WTC11 (cell line): Measurements from ENCODE around the gene CFAP74. TPM values are rescaled to one million over a fixed set of nuclear protein-coding genes. Genes with fewer than 3 reads are reported as not detected.

Experiments used
- ATAC-seq: fragments of 200-7000 bp; cut with Tn5 transposase; 2 replicates; pipeline ENCODE4 v1.10.0; 2021; ENCODE audit warnings: mild to moderate bottlenecking, moderate library complexity
- CTCF ChIA-PET: fragments of 300-600 bp; sonication (Branson Sonifier 250); formaldehyde crosslinking; loops from one replicate; lab custom pipeline; 2021; ENCODE audit warnings: antibody characterized with exemption; lab: Charles Lee
- POLR2A ChIA-PET: fragments of 350-600 bp; sonication (Branson Sonifier 250); formaldehyde crosslinking; loops from one replicate; lab custom pipeline; 2021; ENCODE audit warnings: antibody characterized with exemption; lab: Charles Lee
- DNase-seq: peaks from one replicate; pipeline ENCODE4 v3.0.0; 2021; ENCODE audit warnings: low spot score
- H3K27ac Mint-ChIP-seq: 2 replicates; pipeline ENCODE4 v1.8.0; 2021; ENCODE audit warnings: mixed read lengths
- H3K27me3 Mint-ChIP-seq: 2 replicates; pipeline ENCODE4 v1.8.0; 2021; ENCODE audit warnings: low read depth, mild to moderate bottlenecking, moderate library complexity, mixed read lengths
- H3K36me3 Mint-ChIP-seq: 2 replicates; pipeline ENCODE4 v1.8.0; 2021; ENCODE audit warnings: mixed read lengths
- H3K4me1 Mint-ChIP-seq: 2 replicates; pipeline ENCODE4 v1.8.0; 2022; ENCODE audit warnings: mixed read lengths
- H3K4me3 Mint-ChIP-seq: 2 replicates; pipeline ENCODE4 v1.8.0; 2021; ENCODE audit warnings: mild to moderate bottlenecking, moderate library complexity, mixed read lengths
- H3K9me3 Mint-ChIP-seq: 2 replicates; pipeline ENCODE4 v1.8.0; 2021; ENCODE audit warnings: mixed read lengths
- ATF1 ChIP-seq: sonication (generic); formaldehyde crosslinking; IDR thresholded peaks from 2 replicates; pipeline ENCODE4 v1.8.1; 2023; ENCODE audit warnings: mild to moderate bottlenecking, moderate library complexity, missing genetic modification reagents
- E2F4 ChIP-seq: sonication (generic); formaldehyde crosslinking; IDR thresholded peaks from 2 replicates; pipeline ENCODE4 v1.8.1; 2022; ENCODE audit warnings: low read depth, mild to moderate bottlenecking, moderate library complexity, missing genetic modification reagents, borderline replicate concordance
- EMX1 ChIP-seq: fragments of 250-450 bp; sonication (Bioruptor Pico); IDR thresholded peaks from 2 replicates; pipeline ENCODE4 v1.8.0; 2021; ENCODE audit warnings: mild to moderate bottlenecking
- FOXJ3 ChIP-seq: sonication (generic); formaldehyde crosslinking; IDR thresholded peaks from 2 replicates; pipeline ENCODE4 v1.9.0; 2021; ENCODE audit warnings: missing genetic modification reagents, mild to moderate bottlenecking, borderline replicate concordance
- GABPB1 ChIP-seq: sonication (generic); formaldehyde crosslinking; IDR thresholded peaks from 2 replicates; pipeline ENCODE4 v1.8.1; 2023; ENCODE audit warnings: mild to moderate bottlenecking, missing genetic modification reagents
- HMGA2 ChIP-seq: fragments of 250-450 bp; sonication (Bioruptor Pico); IDR thresholded peaks from 2 replicates; pipeline ENCODE4 v1.4.0; 2021; ENCODE audit warnings: mild to moderate bottlenecking, moderate library complexity
- IRF2 ChIP-seq: sonication (generic); formaldehyde crosslinking; IDR thresholded peaks from 2 replicates; pipeline ENCODE4 v1.8.0; 2022; ENCODE audit warnings: low read depth, missing genetic modification reagents, borderline replicate concordance
- KAT7 ChIP-seq: sonication (generic); formaldehyde crosslinking; IDR thresholded peaks from 2 replicates; pipeline ENCODE4 v1.8.1; 2023; ENCODE audit warnings: missing genetic modification reagents, mild to moderate bottlenecking, borderline replicate concordance
- NFATC4 ChIP-seq: fragments of 250-450 bp; sonication (Bioruptor Pico); IDR thresholded peaks from 2 replicates; pipeline ENCODE4 v1.9.0; 2021; ENCODE audit warnings: mild to moderate bottlenecking
- NR3C1 ChIP-seq: sonication (generic); formaldehyde crosslinking; conservative IDR thresholded peaks from 2 replicates; pipeline ENCODE4 v1.8.1; 2023; ENCODE audit warnings: low read depth, mild to moderate bottlenecking, missing genetic modification reagents
- PRDM15 ChIP-seq: sonication (generic); formaldehyde crosslinking; IDR thresholded peaks from 2 replicates; pipeline ENCODE4 v1.8.0; 2022; ENCODE audit warnings: missing genetic modification reagents
- RORB ChIP-seq: fragments of 250-450 bp; sonication (Bioruptor Pico); IDR thresholded peaks from 2 replicates; pipeline ENCODE4 v1.9.0; 2021; ENCODE audit warnings: mild to moderate bottlenecking
- SOX15 ChIP-seq: fragments of 250-450 bp; sonication (Bioruptor Pico); IDR thresholded peaks from 2 replicates; pipeline ENCODE4 v1.9.0; 2021; ENCODE audit warnings: mild to moderate bottlenecking
- USF1 ChIP-seq: sonication (generic); formaldehyde crosslinking; IDR thresholded peaks from 2 replicates; pipeline ENCODE4 v1.8.0; 2022; ENCODE audit warnings: mild to moderate bottlenecking, missing genetic modification reagents
- ZNF232 ChIP-seq: sonication (generic); formaldehyde crosslinking; IDR thresholded peaks from 2 replicates; pipeline ENCODE4 v1.8.0; 2022; ENCODE audit warnings: mild to moderate bottlenecking, missing genetic modification reagents
- ZNF396 ChIP-seq: fragments of 250-450 bp; sonication (Bioruptor Pico); IDR thresholded peaks from 2 replicates; pipeline ENCODE4 v1.8.0; 2021; ENCODE audit warnings: mild to moderate bottlenecking, moderate library complexity, borderline replicate concordance
- total RNA-seq: library from RNA; stranded (reverse); gene quantifications from 3 replicates; pipeline ENCODE4 v1.2.3, GENCODE V29; 2021
- TF ChIP-seq, protein P1 (sequence below): sonication (generic); formaldehyde crosslinking; IDR thresholded peaks from 2 replicates; pipeline ENCODE4 v1.8.1; 2022; ENCODE audit warnings: mild to moderate bottlenecking, missing genetic modification reagents, moderate library complexity, borderline replicate concordance

Gene CFAP74
- total RNA-seq, 1 experiment from 2014 or later, result 0.35 TPM

DNA sequence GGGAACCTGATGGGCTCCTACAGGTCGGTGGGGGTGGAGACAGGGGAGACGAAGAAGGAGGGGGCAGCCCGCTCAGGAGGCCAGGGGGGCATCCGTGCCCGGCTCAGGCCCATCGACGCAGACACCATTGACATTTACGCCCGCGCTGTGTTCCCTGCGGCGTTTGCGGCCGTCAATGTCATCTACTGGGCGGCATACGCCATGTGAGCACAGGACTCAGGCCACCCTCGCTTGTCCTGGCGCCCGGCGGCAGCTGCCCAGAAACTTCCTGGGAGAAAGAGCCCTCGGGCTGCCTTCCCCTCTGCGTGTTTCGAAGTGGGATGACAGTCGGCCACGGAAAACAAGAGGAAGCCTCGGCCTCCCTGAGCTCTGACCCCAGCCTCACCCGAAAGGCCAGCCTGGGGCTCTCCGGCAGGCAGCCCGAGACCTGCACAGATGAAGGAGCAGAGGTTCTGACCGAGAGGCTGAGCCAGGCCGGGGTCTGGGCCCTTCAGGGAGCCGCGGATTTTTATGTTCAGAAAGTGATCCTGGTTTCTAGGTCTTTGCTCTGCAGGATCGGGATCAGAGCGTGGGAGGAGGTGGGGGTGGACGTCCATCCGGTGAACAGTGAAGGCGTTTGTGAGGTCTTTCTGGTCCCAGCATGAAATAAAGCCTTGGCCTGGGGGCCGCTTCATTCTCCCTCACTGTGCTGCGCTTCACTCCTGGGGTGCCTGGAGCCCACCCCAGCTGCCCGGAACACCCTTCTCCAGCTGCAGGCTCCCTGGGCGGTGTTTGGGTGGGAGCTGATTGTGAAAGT is 26.7 kb upstream of the CFAP74 start (continued):
- no peak for TF ChIP-seq USF1 (CRISPR knock-in tag)
- TF ChIP-seq RORB, result no peak
- TF ChIP-seq KAT7 (CRISPR knock-in tag), result no peak
- no peak for TF ChIP-seq EMX1
- no peak for TF ChIP-seq NFATC4 (CRISPR knock-in tag)

GRCh38 chr1:2029561-2029960 is 26.0 kb upstream of the CFAP74 start:
- ChIA-PET POLR2A (no interaction called here), CTCF (interaction anchor here (1.2 to 4.5 kb wide), 3 partner anchors 15 to 85 kb away, joined by 4 to 24 read pairs (median 6); no protein-coding TSS in a partner anchor)
- Mint-ChIP-seq H3K4me3 (no peak overlapping the region), H3K27me3 (no peaks in the 10 kb centered on the region), H3K4me1 (no peaks in the 10 kb centered on the region), H3K27ac (no peak overlapping the region), H3K9me3 (no peaks in the 10 kb centered on the region), H3K36me3 (no peaks in the 10 kb centered on the region)
- ATAC-seq (no peak), DNase-seq (no peak)
- no peak for TF ChIP-seq NR3C1 (CRISPR knock-in tag)
- no peak for TF ChIP-seq GABPB1 (CRISPR knock-in tag)
- no peak for TF ChIP-seq IRF2 (CRISPR knock-in tag)
- no peak for TF ChIP-seq ATF1
- TF ChIP-seq FOXJ3 (CRISPR knock-in tag), result no peak
- no peak for TF ChIP-seq RORB
- TF ChIP-seq HMGA2 (CRISPR knock-in tag), result no peak
- TF ChIP-seq ZNF232 (CRISPR knock-in tag), result no peak
- TF ChIP-seq E2F4 (CRISPR knock-in tag), result no peak
- TF ChIP-seq, protein P1, sequence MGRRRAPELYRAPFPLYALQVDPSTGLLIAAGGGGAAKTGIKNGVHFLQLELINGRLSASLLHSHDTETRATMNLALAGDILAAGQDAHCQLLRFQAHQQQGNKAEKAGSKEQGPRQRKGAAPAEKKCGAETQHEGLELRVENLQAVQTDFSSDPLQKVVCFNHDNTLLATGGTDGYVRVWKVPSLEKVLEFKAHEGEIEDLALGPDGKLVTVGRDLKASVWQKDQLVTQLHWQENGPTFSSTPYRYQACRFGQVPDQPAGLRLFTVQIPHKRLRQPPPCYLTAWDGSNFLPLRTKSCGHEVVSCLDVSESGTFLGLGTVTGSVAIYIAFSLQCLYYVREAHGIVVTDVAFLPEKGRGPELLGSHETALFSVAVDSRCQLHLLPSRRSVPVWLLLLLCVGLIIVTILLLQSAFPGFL (CRISPR knock-in tag), result no peak
- TF ChIP-seq PRDM15, result no peak
- no peak for TF ChIP-seq SOX15 (CRISPR knock-in tag)
- no peak for TF ChIP-seq ZNF396 (CRISPR knock-in tag)
